Measurements from ENCODE around the gene OVOL1. TPM values are rescaled to one million over a fixed set of nuclear protein-coding genes. Genes with fewer than 3 reads are reported as not detected.

Gene OVOL1
- total RNA-seq, 2 experiments from 2014 or later: 0.14 to 0.17 TPM

DNA sequence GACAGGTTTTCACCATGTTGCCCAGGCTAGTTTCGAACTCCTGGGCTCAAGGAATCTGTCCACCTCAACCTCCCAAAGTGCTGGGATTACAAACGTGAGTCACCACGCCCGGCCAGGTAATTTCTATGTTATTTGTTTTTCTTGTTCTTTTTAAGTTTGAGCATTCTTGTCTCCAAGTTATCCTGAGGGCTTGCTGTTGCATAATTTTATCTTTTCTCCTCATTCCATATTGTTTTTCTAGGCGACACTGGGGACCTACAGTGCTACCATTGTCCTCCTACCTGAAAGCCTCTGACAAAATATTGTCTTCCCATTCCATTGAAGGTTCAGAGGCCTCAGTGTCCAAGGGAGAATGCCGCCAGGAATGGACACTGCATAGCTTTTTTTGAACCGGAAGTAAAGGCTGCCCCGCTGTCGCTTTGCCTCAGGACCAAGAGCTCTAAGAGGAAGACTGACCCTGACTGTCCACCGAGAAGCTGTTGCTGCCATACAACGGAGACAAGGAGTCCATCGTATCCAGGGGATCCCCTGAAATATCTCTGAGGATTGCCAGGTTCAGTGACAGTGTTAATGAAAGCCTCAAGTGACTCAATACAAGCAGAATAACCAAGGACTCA is 15.8 kb upstream of the OVOL1 start:
- DNase-seq (no peak), ATAC-seq (ENCODE audit: low read depth) (no peak)
- POLR2A ChIA-PET: interaction anchor here (0.9 to 2.6 kb wide), 3 partner anchors 9 to 108 kb away, joined by 3 to 12 read pairs (median 4); partner anchors contain the start of genes KAT5 and RELA
- no peak overlapping the region for H3K27ac Mint-ChIP-seq
- H3K4me1 Mint-ChIP-seq: peaks cover 11% of the 10 kb centered on the region
- H3K9me3 Mint-ChIP-seq: no peaks in the 10 kb centered on the region
- no peak overlapping the region for H3K4me3 Mint-ChIP-seq
- H3K27me3 Mint-ChIP-seq: peaks cover 5% of the 10 kb centered on the region
- H3K36me3 Mint-ChIP-seq: peaks cover 3% of the 10 kb centered on the region

DNA sequence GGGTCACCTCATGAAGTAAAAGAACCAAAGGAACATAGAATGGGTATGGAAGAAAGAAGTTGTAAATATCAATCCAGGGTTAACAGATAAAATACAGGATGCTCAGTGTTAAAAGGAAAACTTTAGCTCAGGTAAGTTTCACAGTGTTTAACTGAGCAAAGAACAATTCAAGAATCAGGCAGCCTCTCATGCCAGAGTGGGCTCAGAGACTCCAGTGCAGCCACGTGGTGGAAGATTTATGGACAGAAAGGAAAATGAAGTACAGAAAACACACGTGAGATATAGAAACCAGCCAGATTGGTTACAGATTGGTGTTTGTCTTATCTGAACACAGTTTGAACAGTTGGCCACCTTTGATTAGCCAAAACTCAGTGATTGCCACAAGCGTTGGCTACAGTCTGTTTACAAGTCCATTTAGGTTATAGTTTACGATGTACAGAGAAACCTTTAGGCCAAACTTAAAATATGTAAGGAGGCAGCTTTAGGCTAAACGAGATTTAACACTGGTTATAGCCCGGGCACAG is 15.2 kb upstream of the OVOL1 start:
- no peak for ATAC-seq (ENCODE audit: low read depth)
- Mint-ChIP-seq H3K36me3 (peaks cover 3% of the 10 kb centered on the region), H3K27ac (no peak overlapping the region), H3K4me3 (no peak overlapping the region), H3K9me3 (no peaks in the 10 kb centered on the region), H3K4me1 (peaks cover 11% of the 10 kb centered on the region), H3K27me3 (peaks cover 4% of the 10 kb centered on the region)
- POLR2A ChIA-PET: interaction anchor here (0.9 to 2.6 kb wide), 2 partner anchors 60 to 109 kb away, joined by 4 to 12 read pairs; partner anchors contain the start of genes KAT5 and RELA
- no peak for DNase-seq

DNA sequence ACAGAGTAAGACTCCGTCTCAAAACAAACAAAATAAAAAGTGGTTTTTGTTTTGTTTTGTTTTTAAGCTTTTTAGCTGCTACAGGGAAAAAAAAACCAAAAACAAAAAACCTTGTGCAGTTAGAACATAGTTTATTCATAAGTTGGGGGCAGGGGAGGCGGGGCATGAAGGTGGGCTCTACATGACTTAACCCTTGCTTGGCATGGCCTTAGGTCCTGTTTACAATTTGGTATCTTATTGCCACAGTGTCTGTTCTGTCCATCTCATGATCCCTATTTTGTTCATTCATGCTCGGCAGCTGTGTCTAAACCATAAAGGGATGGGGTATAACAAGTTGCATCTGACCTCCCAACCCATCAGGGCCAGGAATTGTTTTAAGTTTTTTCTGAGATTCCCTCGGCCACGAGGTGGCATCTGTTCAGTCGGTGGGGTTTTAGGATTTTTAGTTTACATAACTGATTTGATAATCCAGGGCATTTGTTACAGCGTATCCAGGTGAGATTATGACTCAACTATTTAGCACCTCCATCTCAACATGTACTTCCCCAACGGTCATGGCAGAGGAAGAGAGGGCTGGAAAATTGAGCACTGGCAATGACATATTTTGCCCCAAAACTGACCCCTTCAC is 13.0 kb upstream of the OVOL1 start:
- POLR2A ChIA-PET: interaction anchor here (0.6 kb wide), 1 partner anchor 1409 kb away, joined by 3 read pairs; no protein-coding TSS in a partner anchor
- peaks cover 2% of the 10 kb centered on the region for H3K27me3 Mint-ChIP-seq
- no peak for DNase-seq

DNA sequence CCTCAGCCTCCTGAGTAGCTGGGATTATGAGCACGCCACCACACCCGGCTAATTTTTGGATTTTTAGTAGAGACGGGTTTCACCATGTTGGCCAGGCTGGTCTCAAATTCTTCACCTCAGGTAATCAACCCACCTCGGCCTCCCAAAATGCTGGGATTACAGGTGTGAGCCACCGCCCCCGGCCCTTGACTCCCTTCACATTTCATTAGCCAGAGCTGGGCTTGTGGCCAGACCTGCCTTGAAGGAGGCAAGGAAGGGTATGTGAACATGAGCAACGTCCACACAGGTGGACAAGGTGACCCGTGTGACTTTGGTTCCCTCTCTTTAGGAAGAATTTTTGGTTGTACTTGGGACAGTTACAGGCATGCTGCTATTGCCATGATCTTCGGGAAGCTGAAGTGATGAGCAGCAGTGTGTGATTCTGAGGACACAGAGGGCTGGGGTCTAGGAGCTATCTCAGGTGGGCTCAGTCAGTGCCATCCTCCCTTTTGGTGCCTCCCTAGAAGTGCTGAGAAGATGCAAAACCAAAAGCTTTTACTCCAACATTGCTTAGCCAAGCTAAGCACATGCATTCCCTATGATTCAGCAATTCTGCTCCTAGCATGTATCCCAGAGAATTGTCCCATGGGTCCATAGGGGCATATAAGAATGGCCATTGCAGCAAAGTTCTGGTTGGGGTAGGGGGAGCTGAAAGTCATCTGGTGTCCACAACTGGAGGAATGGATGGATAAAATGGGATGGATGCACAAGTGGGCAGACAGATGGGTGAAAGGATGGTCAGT is 12.1 kb upstream of the OVOL1 start:
- peaks cover 3% of the 10 kb centered on the region for H3K36me3 Mint-ChIP-seq
- H3K9me3 Mint-ChIP-seq: no peaks in the 10 kb centered on the region
- H3K27ac Mint-ChIP-seq: no peak overlapping the region
- peaks cover 12% of the 10 kb centered on the region for H3K4me1 Mint-ChIP-seq
- POLR2A ChIA-PET: interaction anchor here (0.6 kb wide), 1 partner anchor 1408 kb away, joined by 3 read pairs; no protein-coding TSS in a partner anchor
- H3K27me3 Mint-ChIP-seq: peaks cover under 1% of the 10 kb centered on the region
- H3K4me3 Mint-ChIP-seq: no peak overlapping the region
- no peak for DNase-seq
- no peak for ATAC-seq (ENCODE audit: low read depth)

More for the DNA sequence above, 13.0 kb upstream of the OVOL1 start:
- Mint-ChIP-seq H3K27ac (no peak overlapping the region), H3K36me3 (peaks cover 3% of the 10 kb centered on the region), H3K4me1 (peaks cover 13% of the 10 kb centered on the region), H3K4me3 (no peak overlapping the region), H3K9me3 (no peaks in the 10 kb centered on the region)
- no peak for ATAC-seq (ENCODE audit: low read depth)

DNA sequence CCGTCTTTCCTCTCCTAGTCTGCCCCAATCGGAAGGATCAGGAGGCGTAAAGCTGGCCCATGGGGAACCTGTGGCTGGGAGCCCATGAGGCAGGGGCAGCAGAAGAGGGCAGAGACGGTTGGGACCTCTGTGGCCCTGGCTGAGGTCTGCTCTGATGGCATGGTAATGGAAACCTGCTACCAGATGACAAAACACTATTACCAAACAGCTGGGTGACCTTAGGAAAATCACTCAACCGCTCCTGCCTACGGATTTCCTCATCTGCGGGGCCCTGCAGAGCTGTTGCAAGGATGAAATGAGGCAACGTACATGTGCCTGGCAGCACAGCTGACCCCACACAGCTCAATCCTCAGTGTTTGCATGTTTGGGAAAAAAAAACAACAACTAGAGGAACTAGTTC is 10.7 kb upstream of the OVOL1 start:
- no peak for DNase-seq
- no peaks in the 10 kb centered on the region for H3K27me3 Mint-ChIP-seq
- peaks cover 3% of the 10 kb centered on the region for H3K36me3 Mint-ChIP-seq
- peaks cover 11% of the 10 kb centered on the region for H3K4me1 Mint-ChIP-seq
- no peaks in the 10 kb centered on the region for H3K9me3 Mint-ChIP-seq
- no peak overlapping the region for H3K27ac Mint-ChIP-seq
- POLR2A ChIA-PET: interaction anchor here (0.5 to 1.9 kb wide), 6 partner anchors 8 to 843 kb away, joined by 3 to 5 read pairs (median 4); no protein-coding TSS in a partner anchor
- no peak for ATAC-seq (ENCODE audit: low read depth)
- H3K4me3 Mint-ChIP-seq: no peak overlapping the region

DNA sequence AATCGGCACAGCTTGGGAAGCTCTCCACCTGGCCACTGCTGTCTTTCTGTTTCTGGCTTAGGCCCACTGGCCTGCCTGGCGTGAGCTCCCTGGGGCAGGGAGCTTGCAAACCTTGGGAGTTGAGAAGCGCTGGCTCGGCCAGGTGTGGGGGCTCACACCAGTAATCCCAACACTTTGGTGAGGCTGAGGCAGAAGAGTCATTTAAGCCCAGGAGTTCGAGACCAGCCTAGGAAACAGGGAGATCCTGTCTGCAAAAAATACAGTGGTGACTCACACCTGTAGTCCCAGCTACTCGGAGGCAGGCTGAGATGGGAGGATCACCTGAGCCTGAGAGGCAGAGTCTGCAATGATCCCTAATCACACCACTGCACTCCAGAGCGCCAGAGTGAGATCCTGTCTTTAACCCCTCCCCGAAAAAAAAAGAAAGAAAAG is 10.1 kb upstream of the OVOL1 start:
- POLR2A ChIA-PET: interaction anchor here (1.3 to 1.9 kb wide), 2 partner anchors 41 to 112 kb away, joined by 3 to 5 read pairs; no protein-coding TSS in a partner anchor
- H3K27me3 Mint-ChIP-seq: no peaks in the 10 kb centered on the region
- no peaks in the 10 kb centered on the region for H3K9me3 Mint-ChIP-seq
- H3K27ac Mint-ChIP-seq: no peak overlapping the region
- no peak for ATAC-seq (ENCODE audit: low read depth)
- no peak for DNase-seq
- H3K4me1 Mint-ChIP-seq: peaks cover 11% of the 10 kb centered on the region
- no peak overlapping the region for H3K4me3 Mint-ChIP-seq
- peaks cover 3% of the 10 kb centered on the region for H3K36me3 Mint-ChIP-seq

DNA sequence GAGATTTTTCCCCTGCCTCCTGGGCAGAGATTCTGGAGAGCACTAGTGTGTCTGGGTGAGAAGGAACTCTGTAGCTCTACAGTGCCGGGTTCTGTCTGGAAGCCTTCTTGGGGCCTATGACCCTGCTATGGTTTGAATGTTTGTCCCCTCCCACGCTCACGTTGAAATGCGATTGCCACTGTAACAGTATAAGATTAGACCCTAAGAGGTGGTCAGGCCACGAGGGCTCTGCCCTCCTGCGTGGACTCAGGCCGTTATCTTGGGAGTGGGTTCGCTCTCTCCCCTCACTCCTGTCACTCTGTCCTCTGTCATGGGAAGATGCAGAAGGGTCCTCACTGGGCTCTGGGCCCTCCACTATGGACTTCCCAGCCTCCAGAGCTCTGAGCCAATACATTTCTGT is 9.6 kb upstream of the OVOL1 start:
- Mint-ChIP-seq H3K4me1 (peaks cover 11% of the 10 kb centered on the region), H3K36me3 (peaks cover 3% of the 10 kb centered on the region), H3K4me3 (no peak overlapping the region), H3K9me3 (no peaks in the 10 kb centered on the region), H3K27me3 (no peaks in the 10 kb centered on the region), H3K27ac (no peak overlapping the region)
- no peak for ATAC-seq (ENCODE audit: low read depth)
- POLR2A ChIA-PET: interaction anchor here (1.3 to 1.9 kb wide), 2 partner anchors 40 to 112 kb away, joined by 3 to 5 read pairs; no protein-coding TSS in a partner anchor
- no peak for DNase-seq

DNA sequence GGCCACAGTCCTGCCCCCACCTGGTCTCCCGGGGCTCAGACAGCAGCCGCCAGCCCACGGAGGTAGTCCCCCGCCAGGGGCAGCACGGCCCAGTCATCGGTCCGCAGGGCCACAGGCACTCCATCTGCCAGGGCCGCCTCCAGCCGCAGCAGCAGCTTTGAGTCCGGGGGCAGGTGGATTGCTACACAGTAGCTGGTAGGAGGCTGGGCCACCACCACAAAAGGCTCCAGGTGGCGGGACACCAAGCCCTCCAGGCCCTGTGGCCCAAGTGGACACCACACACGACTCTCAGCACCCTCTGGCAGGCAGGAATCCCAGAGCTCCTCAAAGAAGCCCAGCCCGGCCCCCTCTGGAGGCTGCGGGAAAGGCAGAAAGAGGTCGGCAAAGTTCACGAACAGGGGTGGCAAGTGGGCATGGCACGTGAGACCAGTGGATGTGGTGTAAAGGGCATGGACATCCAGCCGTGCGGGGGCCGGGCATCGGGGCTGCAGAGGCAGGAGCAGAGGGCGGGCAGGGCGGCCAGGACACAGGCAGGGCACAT is 9.0 kb upstream of the OVOL1 start:
- Mint-ChIP-seq H3K4me3 (no peak overlapping the region), H3K36me3 (peaks cover 3% of the 10 kb centered on the region), H3K27ac (no peak overlapping the region), H3K4me1 (peaks cover 10% of the 10 kb centered on the region), H3K27me3 (no peaks in the 10 kb centered on the region), H3K9me3 (no peaks in the 10 kb centered on the region)
- DNase-seq (no peak), ATAC-seq (ENCODE audit: low read depth) (no peak)
- POLR2A ChIA-PET: interaction anchor here (0.5 to 1.3 kb wide), 2 partner anchors 87 to 111 kb away, joined by 3 to 6 read pairs; no protein-coding TSS in a partner anchor

DNA sequence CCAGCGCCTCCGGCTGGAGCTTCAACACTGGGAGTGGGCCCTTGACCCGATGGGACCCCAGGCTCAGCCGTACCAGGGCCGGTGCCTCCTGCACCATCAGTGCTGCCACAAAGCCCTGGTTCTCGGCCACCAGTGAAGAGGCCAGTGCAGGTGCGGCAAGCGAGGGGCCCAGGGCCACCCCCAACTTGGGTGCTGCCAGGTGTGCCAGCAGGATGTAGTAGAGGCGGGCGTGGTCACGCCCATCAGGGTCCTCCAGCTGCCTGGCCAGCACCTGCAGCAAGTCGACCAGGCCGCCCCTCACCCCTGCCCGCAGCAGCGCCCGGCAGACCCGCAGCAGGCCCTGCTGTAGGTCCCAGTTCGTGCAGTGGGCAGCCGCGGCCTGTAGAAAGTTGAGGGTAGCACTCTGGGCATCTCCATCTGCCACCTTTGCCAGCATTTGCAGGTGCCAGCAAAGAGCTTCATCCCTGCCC is 8.4 kb upstream of the OVOL1 start:
- Mint-ChIP-seq H3K4me1 (peaks cover 13% of the 10 kb centered on the region), H3K4me3 (peak overlapping the region; percentile 58), H3K27ac (no peak overlapping the region), H3K9me3 (no peaks in the 10 kb centered on the region), H3K36me3 (peaks cover 3% of the 10 kb centered on the region), H3K27me3 (no peaks in the 10 kb centered on the region)
- DNase-seq (no peak), ATAC-seq (ENCODE audit: low read depth) (no peak)
- POLR2A ChIA-PET: interaction anchor here (0.5 to 2.6 kb wide), 6 partner anchors 39 to 111 kb away, joined by 3 to 19 read pairs (median 12); partner anchors contain the start of genes CCDC85B, FIBP, KAT5 and RNASEH2C

DNA sequence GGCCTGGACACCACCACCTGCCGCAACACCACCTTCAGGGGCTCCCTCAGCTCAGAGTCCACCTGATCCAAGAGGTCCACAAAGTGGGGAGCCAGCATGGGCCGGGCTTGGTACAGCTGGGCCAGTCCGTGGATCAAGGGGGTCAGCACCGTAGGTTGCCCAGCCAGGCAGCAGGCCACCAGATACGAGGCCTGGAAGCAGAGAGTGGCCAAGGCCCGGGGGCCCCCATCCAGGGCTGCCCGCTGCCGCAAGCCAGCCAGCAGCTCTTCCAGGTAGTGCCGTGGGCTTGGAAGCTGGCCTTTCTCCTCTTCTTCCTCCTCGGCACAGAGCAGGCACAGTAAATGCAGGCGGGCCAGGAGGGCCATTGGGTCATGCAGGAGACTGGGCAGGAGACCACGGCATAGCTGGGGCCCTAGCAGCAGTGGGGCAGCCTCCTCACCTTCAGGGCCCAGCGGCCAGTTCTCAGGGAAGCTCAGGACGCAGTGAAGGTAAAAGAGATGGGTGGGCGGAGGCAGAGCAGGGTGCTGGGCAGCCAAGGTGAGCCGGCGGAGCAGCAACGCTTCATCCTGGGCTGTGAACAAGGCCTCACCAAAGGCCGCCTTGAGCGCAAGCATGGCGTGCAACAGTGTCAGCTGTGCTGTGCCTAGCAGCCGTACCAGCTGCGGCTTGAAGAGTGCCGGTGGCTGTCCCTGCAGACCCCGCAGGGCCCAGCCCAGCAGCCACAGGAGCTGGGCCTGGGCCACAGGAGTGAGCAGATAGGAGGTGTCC is 7.8 kb upstream of the OVOL1 start:
- H3K4me3 Mint-ChIP-seq: peak overlapping the region; percentile 89
- H3K27me3 Mint-ChIP-seq: no peaks in the 10 kb centered on the region
- no peaks in the 10 kb centered on the region for H3K9me3 Mint-ChIP-seq
- peaks cover 3% of the 10 kb centered on the region for H3K36me3 Mint-ChIP-seq
- H3K4me1 Mint-ChIP-seq: peaks cover 12% of the 10 kb centered on the region
- no peak for DNase-seq
- POLR2A ChIA-PET: interaction anchor here (0.5 to 2.6 kb wide), 16 partner anchors 8 to 224 kb away, joined by 3 to 19 read pairs (median 5); partner anchors contain the start of genes BANF1, CCDC85B, FIBP and KAT5
- no peak for ATAC-seq (ENCODE audit: low read depth)
- H3K27ac Mint-ChIP-seq: no peak overlapping the region

DNA sequence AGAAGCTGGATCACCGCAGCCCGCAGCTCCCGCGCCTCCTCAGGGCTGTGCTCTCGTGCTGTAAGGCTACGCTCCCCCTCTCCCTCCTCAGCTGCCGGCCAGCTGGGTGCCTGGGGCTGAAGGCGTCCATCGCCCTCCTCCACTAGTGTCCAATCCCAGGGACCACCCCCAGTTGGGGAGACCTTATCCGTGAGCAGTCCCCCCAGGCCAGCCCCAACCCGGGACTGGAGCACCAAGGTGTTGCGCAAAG is 7.3 kb upstream of the OVOL1 start:
- H3K27ac Mint-ChIP-seq: peak overlapping the region; percentile 91
- POLR2A ChIA-PET: interaction anchor here (0.9 to 2.6 kb wide), 17 partner anchors 9 to 223 kb away, joined by 3 to 19 read pairs (median 5); partner anchors contain the start of genes BANF1, CCDC85B, FIBP and KAT5
- peaks cover 3% of the 10 kb centered on the region for H3K36me3 Mint-ChIP-seq
- no peak for DNase-seq
- peaks cover 14% of the 10 kb centered on the region for H3K4me1 Mint-ChIP-seq
- no peaks in the 10 kb centered on the region for H3K9me3 Mint-ChIP-seq
- peak overlapping the region; percentile 89 for H3K4me3 Mint-ChIP-seq
- no peak for ATAC-seq (ENCODE audit: low read depth)
- H3K27me3 Mint-ChIP-seq: no peaks in the 10 kb centered on the region
